ENCODE data around the gene GPR18. TPM values are rescaled to one million over a fixed set of nuclear protein-coding genes. Genes with fewer than 3 reads are reported as not detected.

The GPR18 gene
- total and polyA plus RNA-seq, 2 of the 4 experiments (the other 2 are of a cell fraction), result not detected

DNA sequence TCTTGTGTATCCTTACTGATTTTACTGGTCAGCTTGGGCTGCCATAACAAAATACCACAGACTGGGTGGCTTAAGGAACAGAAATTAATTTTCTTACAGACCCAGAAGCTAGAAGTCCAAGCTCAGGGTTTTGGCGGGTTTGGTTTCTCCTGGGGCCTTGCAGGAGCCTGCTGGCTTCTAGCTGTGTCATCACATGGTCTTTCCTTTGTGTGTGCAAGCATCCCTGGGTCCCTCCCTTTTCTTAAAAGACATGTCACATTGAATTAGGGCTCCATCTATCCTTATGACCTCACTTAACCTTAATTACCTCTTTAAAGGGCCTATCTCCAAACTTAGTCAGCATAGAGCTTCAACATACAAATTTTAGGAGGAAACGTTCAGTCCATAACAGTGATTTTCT lies 34.2 kb downstream of the GPR18 start:
- intact Hi-C loops (cut with micrococcal nuclease) (no loop called here), dilution Hi-C loops (cut with HindIII; ENCODE audit: low sequenced_read_pairs, unreplicated experiment) (no loop called here), in situ Hi-C loops (cut with MboI; ENCODE audit: low sequenced_read_pairs) (no loop called here)
- Histone ChIP-seq H3K36me3 (ENCODE audit: control insufficient read depth, insufficient read depth, low read length) (peaks cover 3% of the 10 kb centered on the region; the same call in 1 of the 2 replicates), H3K14ac (replicated peaks; ENCODE audit: low read depth, low read length) (no peak overlapping the region), H3K9me1 (ENCODE audit: insufficient read depth, low read length) (peaks cover 23% of the 10 kb centered on the region), H4K8ac (ENCODE audit: low read depth in 2 of 2, low read length in 2 of 2) (no peak overlapping the region), H3K27ac (ENCODE audit: insufficient read depth, low read length) (no peak overlapping the region), H3K4me1 (ENCODE audit: control insufficient read depth, insufficient read depth, low read length) (peaks cover 9% of the 10 kb centered on the region), H2BK15ac (ENCODE audit: low read depth, low read length) (no peak overlapping the region), H4K91ac (ENCODE audit: insufficient read depth, low read depth, low read length) (no peak overlapping the region), H3K4me2 (ENCODE audit: low read depth, low read length) (no peak overlapping the region), H3K9ac (ENCODE audit: low read depth, low read length) (no peak overlapping the region), H3K4me3 (ENCODE audit: insufficient read depth, low read depth, low read length) (no peak overlapping the region), H3K79me1 (ENCODE audit: low read depth in 1 of 2, low read length in 2 of 2) (peaks cover 44 to 62% of the 10 kb centered on the region in 2 experiments), H2AK5ac (ENCODE audit: low read depth, low read length) (no peak overlapping the region), H4K20me1 (ENCODE audit: insufficient read depth, low read length) (peaks cover 41% of the 10 kb centered on the region), H2BK120ac (ENCODE audit: low read depth, low read length) (no peak overlapping the region), H3K23ac (ENCODE audit: low read depth, low read length) (no peak overlapping the region), H4K5ac (ENCODE audit: low read depth, low read length) (no peak overlapping the region), H3K56ac (ENCODE audit: extremely low read depth, insufficient read depth, low read length) (no peak overlapping the region), H3K9me3 (ENCODE audit: control insufficient read depth, insufficient read depth, low read length) (no peaks in the 10 kb centered on the region), H2AFZ (replicated peaks; ENCODE audit: low read length, poor library complexity) (no peak overlapping the region), H3K4ac (ENCODE audit: low read depth, low read length) (no peak overlapping the region), H2BK5ac (ENCODE audit: low read depth, low read length, poor library complexity, severe bottlenecking) (no peak overlapping the region), H3K18ac (ENCODE audit: low read depth, low read length) (no peak overlapping the region), H2BK20ac (ENCODE audit: low read depth, low read length) (no peak overlapping the region), H2AK9ac (replicated peaks; ENCODE audit: low read depth, low read length, poor library complexity) (no peak overlapping the region), H3K27me3 (ENCODE audit: control insufficient read depth, insufficient read depth, low read length) (no peaks in the 10 kb centered on the region)
- ChIA-PET POLR2A (ENCODE audit: unreplicated experiment) (no interaction called here), CTCF (no interaction called here)
- TF ChIP-seq BHLHE40 (IDR thresholded peaks at IDR 0.05; ENCODE audit: low read depth, low read length) (no peak), MAFK (IDR thresholded peaks at IDR 0.05; ENCODE audit: low read depth, low read length) (no peak), RFX5 (IDR thresholded peaks at IDR 0.05; ENCODE audit: low read depth, low read length) (no peak), RCOR1 (IDR thresholded peaks at IDR 0.05; ENCODE audit: insufficient replicate concordance, low read length) (no peak), NFE2L2 (IDR thresholded peaks at IDR 0.05; ENCODE audit: low read depth, low read length) (no peak), RAD21 (IDR thresholded peaks at IDR 0.05; ENCODE audit: low read length) (no peak), MXI1 (IDR thresholded peaks at IDR 0.05; ENCODE audit: borderline replicate concordance, low read depth, low read length) (no peak), POLR2A (IDR thresholded peaks at IDR 0.05; ENCODE audit: low read depth, low read length) (no peak), CHD1 (IDR thresholded peaks at IDR 0.05; ENCODE audit: low read depth, low read length) (no peak), MAZ (IDR thresholded peaks at IDR 0.05; ENCODE audit: borderline replicate concordance, low read depth, low read length) (no peak), ELK1 (IDR thresholded peaks at IDR 0.05; ENCODE audit: borderline replicate concordance, low read depth, low read length) (no peak), SMC3 (IDR thresholded peaks at IDR 0.05; ENCODE audit: low read depth, low read length) (no peak), FOS (IDR thresholded peaks at IDR 0.05; ENCODE audit: low read depth, low read length) (no peak)
- TF ChIP-seq, protein P1, sequence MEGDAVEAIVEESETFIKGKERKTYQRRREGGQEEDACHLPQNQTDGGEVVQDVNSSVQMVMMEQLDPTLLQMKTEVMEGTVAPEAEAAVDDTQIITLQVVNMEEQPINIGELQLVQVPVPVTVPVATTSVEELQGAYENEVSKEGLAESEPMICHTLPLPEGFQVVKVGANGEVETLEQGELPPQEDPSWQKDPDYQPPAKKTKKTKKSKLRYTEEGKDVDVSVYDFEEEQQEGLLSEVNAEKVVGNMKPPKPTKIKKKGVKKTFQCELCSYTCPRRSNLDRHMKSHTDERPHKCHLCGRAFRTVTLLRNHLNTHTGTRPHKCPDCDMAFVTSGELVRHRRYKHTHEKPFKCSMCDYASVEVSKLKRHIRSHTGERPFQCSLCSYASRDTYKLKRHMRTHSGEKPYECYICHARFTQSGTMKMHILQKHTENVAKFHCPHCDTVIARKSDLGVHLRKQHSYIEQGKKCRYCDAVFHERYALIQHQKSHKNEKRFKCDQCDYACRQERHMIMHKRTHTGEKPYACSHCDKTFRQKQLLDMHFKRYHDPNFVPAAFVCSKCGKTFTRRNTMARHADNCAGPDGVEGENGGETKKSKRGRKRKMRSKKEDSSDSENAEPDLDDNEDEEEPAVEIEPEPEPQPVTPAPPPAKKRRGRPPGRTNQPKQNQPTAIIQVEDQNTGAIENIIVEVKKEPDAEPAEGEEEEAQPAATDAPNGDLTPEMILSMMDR (conservative IDR thresholded peaks at IDR 0.05; ENCODE audit: low read depth, low read length), result no peak
- TF ChIP-seq, protein P2, sequence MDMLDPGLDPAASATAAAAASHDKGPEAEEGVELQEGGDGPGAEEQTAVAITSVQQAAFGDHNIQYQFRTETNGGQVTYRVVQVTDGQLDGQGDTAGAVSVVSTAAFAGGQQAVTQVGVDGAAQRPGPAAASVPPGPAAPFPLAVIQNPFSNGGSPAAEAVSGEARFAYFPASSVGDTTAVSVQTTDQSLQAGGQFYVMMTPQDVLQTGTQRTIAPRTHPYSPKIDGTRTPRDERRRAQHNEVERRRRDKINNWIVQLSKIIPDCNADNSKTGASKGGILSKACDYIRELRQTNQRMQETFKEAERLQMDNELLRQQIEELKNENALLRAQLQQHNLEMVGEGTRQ (IDR thresholded peaks at IDR 0.05; ENCODE audit: low read depth, low read length), result no peak
- BruUV-seq (replicated peaks), result no TSS peak
- DNase-seq (no peak), ATAC-seq (ENCODE audit: low read depth) (no peak)
- WGBS, 2 experiments (ENCODE audit: extremely low coverage in 2 of 2, insufficient read length in 1 of 2), result 83% methylated on average over 1 of the region's 2 CpGs; no CpG with 5 or more reads in 1 of the 2 experiments

Data from IMR-90 (cell line).